MG63 (cell line): ENCODE results near the gene SPRY2. TPM values are rescaled to one million over a fixed set of nuclear protein-coding genes. Genes with fewer than 3 reads are reported as not detected.

ENCODE experiments used
- DNase-seq: peaks from one replicate; pipeline ENCODE4 v3.0.0-alpha.2; 2020
- H3K27me3 ChIP-seq: fragments of 250-450 bp; sonication (Bioruptor Pico); 2 replicates; pipeline ENCODE4 v1.5.1; 2020; ENCODE audit warnings: mild to moderate bottlenecking, moderate library complexity
- H3K36me3 ChIP-seq: fragments of 250-450 bp; sonication (Bioruptor Pico); 2 replicates; pipeline ENCODE4 v1.5.1; 2020; ENCODE audit warnings: mild to moderate bottlenecking, moderate library complexity
- H3K4me3 ChIP-seq: fragments of 250-450 bp; sonication (Bioruptor Pico); 2 replicates; pipeline ENCODE4 v1.5.1; 2020; ENCODE audit warnings: mild to moderate bottlenecking, moderate library complexity
- H3K9me3 ChIP-seq: fragments of 250-450 bp; sonication (Bioruptor Pico); 2 replicates; pipeline ENCODE4 v1.5.1; 2020; ENCODE audit warnings: mild to moderate bottlenecking, moderate library complexity
- total RNA-seq: library from RNA; depleted of rRNA; stranded (reverse); fragments of >200 nt; shearing (Covaris generic); gene quantifications from 2 replicates; pipeline ENCODE4 v1.2.3, GENCODE V29; 2014; ENCODE audit warnings: low replicate concordance

SPRY2 gene
- total RNA-seq, 1 experiment from 2014 or later, result 8.2 TPM

GRCh38 chr13:80336776-80337287 lies 4.1 kb downstream of the SPRY2 start:
- no peak overlapping the region for H3K4me3 ChIP-seq
- no peaks in the 10 kb centered on the region for H3K9me3 ChIP-seq
- H3K36me3 ChIP-seq, result peaks cover 19% of the 10 kb centered on the region
- no peaks in the 10 kb centered on the region for H3K27me3 ChIP-seq
- no peak for DNase-seq

- no peak overlapping the region for H3K4me3 ChIP-seq
- no peak for DNase-seq
- H3K9me3 ChIP-seq, result no peaks in the 10 kb centered on the region
- H3K36me3 ChIP-seq, result peaks cover 19% of the 10 kb centered on the region
- H3K27me3 ChIP-seq, result no peaks in the 10 kb centered on the region
Measured at GRCh38 chr13:80336370-80336769, 4.6 kb downstream of the SPRY2 start.

- Histone ChIP-seq H3K36me3 (peaks cover 19% of the 10 kb centered on the region), H3K9me3 (no peaks in the 10 kb centered on the region), H3K4me3 (no peak overlapping the region), H3K27me3 (no peaks in the 10 kb centered on the region)
- DNase-seq, result no peak
Measured at GRCh38 chr13:80334597-80335260, 6.2 kb downstream of the SPRY2 start.

DNA sequence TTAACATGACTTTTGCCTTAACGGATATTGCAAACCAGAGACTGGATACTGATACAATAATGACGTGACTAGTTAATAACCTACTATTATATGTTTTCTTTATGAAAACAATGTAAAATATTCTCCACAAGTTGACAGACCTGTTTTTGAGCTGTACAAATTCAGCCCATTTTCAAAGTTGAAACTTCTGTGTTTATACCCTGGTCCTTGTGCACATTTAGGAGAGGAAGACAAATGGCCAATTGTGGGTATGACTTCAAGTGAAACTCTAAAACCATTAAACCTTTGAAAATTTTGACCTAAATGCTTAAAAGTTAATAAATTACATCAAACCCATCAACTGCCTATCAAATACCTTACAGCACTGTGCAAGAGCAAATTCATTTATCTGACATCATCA lies 8.9 kb downstream of the SPRY2 start:
- H3K4me3 ChIP-seq, result no peak overlapping the region
- no peaks in the 10 kb centered on the region for H3K9me3 ChIP-seq
- H3K36me3 ChIP-seq, result peaks cover 16% of the 10 kb centered on the region
- DNase-seq, result no peak
- H3K27me3 ChIP-seq, result no peaks in the 10 kb centered on the region

- no peak for DNase-seq
- Histone ChIP-seq H3K36me3 (0 out of 2 replicates have a peak, but pooled peaks cover 2% of the 10 kb centered on the region), H3K4me3 (no peak overlapping the region), H3K27me3 (no peaks in the 10 kb centered on the region), H3K9me3 (no peaks in the 10 kb centered on the region)
Measured at GRCh38 chr13:80329250-80329649, 11.7 kb downstream of the SPRY2 start.

- Histone ChIP-seq H3K27me3 (no peaks in the 10 kb centered on the region), H3K9me3 (no peaks in the 10 kb centered on the region), H3K4me3 (no peak overlapping the region), H3K36me3 (no peaks in the 10 kb centered on the region)
- DNase-seq, result no peak
Measured at GRCh38 chr13:80319004-80319403, 21.9 kb downstream of the SPRY2 start.

DNA sequence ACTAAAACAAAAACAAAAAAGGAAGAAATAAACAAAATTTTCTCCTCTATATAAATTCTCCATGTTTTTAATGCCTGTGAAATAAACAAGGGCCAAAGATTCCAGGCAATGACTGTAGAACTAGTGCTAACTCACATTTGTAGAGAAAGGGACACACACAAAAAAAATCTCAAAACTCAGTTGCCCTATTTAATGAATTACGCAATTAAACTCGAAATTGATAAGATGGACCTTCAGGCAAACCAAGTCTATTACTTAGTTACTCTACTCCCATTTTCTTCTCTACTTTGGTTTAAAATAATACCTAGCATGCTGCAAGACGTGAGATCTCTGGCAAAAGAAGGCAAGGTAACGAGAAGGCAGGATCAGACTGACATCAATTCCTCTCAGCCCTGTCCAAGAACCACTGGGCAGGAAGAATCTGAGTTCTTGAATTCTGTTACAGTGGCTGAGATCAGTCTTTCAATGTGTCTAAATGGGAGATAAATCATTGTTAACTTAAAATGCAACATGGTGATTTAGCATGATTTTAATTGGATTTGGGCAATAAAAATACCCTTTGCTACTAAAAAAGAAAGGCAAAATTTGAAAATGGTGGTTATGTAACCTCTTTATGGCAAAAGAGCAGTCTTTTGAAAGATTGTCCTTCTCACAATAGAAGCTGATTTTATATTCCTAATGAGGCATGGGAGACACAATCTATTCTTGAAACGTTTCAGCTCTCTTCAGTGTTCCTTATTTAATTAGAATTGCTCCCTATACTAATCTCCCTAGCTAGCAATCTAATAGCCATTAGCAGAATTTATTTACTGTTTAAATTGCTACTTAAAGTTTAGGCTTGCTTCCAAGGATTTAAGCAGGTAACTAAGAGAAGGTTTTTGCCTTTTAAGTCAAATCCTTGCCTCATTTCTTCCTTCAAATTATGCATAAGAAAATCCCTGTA lies 25.9 kb downstream of the SPRY2 start:
- DNase-seq, result no peak

GRCh38 chr13:80313668-80314256 lies 27.2 kb downstream of the SPRY2 start:
- Histone ChIP-seq H3K27me3 (no peaks in the 10 kb centered on the region), H3K4me3 (no peak overlapping the region), H3K36me3 (no peaks in the 10 kb centered on the region), H3K9me3 (no peaks in the 10 kb centered on the region)
- DNase-seq, result no peak

More for the DNA sequence above, 25.9 kb downstream of the SPRY2 start:
- Histone ChIP-seq H3K9me3 (no peaks in the 10 kb centered on the region), H3K36me3 (no peaks in the 10 kb centered on the region), H3K27me3 (no peaks in the 10 kb centered on the region), H3K4me3 (no peak overlapping the region)

- H3K9me3 ChIP-seq, result no peaks in the 10 kb centered on the region
- no peaks in the 10 kb centered on the region for H3K27me3 ChIP-seq
- no peak overlapping the region for H3K4me3 ChIP-seq
- no peaks in the 10 kb centered on the region for H3K36me3 ChIP-seq
- no peak for DNase-seq
Measured at GRCh38 chr13:80312967-80313366, 28.0 kb downstream of the SPRY2 start.

GRCh38 chr13:80312012-80312704 lies 28.8 kb downstream of the SPRY2 start:
- DNase-seq, result no peak
- Histone ChIP-seq H3K9me3 (no peaks in the 10 kb centered on the region), H3K27me3 (no peaks in the 10 kb centered on the region), H3K4me3 (no peak overlapping the region), H3K36me3 (no peaks in the 10 kb centered on the region)

DNA sequence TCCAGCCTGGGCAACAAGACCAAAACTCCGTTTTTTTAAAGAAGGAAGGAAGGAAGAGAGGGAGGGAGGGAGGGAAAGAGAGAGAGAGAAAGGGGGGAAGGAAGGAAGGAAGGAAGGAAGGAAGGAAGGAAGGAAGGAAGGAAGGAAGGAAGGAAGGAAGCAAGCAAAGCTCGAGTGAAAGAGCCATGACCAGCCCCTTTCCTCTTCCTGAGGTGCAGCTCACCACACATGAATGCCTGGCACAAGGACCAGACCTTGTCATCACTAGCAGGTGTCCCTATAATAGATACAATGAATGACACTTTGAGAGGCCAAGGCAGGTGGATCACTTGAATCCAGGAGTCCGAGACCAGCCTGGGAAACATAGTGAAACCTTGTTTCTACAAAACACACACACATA lies 31.0 kb downstream of the SPRY2 start:
- H3K36me3 ChIP-seq, result no peaks in the 10 kb centered on the region
- H3K9me3 ChIP-seq, result no peaks in the 10 kb centered on the region
- H3K4me3 ChIP-seq, result no peak overlapping the region
- DNase-seq, result no peak
- no peaks in the 10 kb centered on the region for H3K27me3 ChIP-seq

- no peaks in the 10 kb centered on the region for H3K9me3 ChIP-seq
- DNase-seq, result no peak
- H3K36me3 ChIP-seq, result no peaks in the 10 kb centered on the region
- H3K4me3 ChIP-seq, result no peak overlapping the region
- H3K27me3 ChIP-seq, result no peaks in the 10 kb centered on the region
Measured at GRCh38 chr13:80307401-80307987, 33.4 kb downstream of the SPRY2 start.

DNA sequence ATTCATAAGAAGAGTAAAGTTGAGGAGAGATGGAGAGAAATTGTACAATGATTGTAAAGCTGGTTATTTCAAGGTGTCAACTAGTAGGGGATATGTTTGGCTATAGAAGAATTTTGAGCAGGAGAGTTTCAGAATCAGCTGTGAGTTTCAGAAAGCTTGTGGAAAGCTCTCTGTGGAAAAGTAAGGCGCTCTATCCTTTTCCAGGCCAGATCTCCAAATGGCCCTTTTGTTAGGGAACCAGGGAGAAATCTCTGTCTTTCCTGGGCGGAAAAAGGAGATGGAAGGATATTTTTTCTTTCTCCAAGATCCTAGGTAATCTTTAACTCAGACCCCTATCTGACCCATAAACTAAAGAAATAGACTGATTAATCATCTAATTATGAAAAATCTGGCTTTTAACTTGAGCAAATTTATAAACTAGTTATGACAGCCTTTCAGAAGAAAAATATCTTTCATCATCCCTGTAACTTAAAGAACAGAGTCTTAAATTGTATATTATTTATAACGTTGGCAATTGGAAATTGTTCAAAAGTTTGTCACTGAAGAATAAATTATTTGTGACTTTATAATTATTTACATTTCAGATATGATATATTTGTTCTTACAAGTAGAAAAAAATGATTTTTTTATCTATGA lies 34.5 kb downstream of the SPRY2 start:
- no peak overlapping the region for H3K4me3 ChIP-seq
- no peaks in the 10 kb centered on the region for H3K27me3 ChIP-seq
- H3K9me3 ChIP-seq, result no peaks in the 10 kb centered on the region
- DNase-seq, result no peak
- no peaks in the 10 kb centered on the region for H3K36me3 ChIP-seq

- Histone ChIP-seq H3K4me3 (no peak overlapping the region), H3K27me3 (no peaks in the 10 kb centered on the region)
- no peak for DNase-seq
Measured at GRCh38 chr13:80305737-80306136, 35.2 kb downstream of the SPRY2 start.

GRCh38 chr13:80303225-80303811 lies 37.6 kb downstream of the SPRY2 start:
- no peaks in the 10 kb centered on the region for H3K27me3 ChIP-seq
- no peaks in the 10 kb centered on the region for H3K9me3 ChIP-seq
- DNase-seq, result no peak
- no peaks in the 10 kb centered on the region for H3K36me3 ChIP-seq
- no peak overlapping the region for H3K4me3 ChIP-seq

More at GRCh38 chr13:80305737-80306136, 35.2 kb downstream of the SPRY2 start:
- Histone ChIP-seq H3K9me3 (no peaks in the 10 kb centered on the region), H3K36me3 (no peaks in the 10 kb centered on the region)

DNA sequence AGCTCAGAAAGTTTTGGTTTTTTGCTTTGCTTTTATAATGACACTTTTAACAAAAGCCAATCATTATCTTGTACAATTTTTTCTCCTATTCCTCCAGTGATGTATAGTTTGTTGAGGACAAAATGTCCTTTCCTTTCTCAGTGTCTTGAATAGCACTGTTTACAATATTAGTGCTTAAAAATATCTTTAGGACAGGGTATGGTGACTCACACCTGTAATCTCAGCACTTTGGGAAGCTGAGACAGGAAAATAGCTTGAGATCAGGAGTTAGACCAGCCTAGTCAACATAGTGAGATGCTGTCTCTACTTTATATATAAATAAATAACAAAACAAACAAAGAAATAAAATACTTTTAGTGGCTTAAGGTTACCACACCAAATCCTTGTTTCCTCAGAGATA lies 41.9 kb downstream of the SPRY2 start:
- H3K27me3 ChIP-seq, result no peaks in the 10 kb centered on the region
- DNase-seq, result no peak
- H3K4me3 ChIP-seq, result no peak overlapping the region
- no peaks in the 10 kb centered on the region for H3K9me3 ChIP-seq
- H3K36me3 ChIP-seq, result no peaks in the 10 kb centered on the region
